ENCODE measurements around the gene HAGH.

The HAGH gene

DNA sequence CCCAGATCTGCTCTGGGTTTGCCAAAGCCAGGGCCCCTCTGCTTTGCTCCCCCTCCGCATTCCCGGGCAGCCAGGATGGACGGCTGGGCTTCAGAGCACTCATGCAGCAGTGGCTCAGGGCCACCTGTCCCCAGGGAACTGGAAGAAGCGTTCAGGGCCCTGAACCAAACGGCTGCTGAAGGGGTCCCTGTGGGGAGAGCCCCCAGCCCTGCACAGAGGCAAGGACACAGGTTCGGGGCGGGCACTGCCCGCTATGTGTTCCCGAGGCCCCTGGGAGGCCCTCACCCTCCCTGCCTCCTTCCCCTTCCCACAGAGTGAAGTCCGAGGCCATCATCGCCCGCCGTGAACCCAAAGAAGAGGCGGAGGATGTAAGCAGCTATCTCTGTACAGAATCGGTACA lies 65.7 kb downstream of the HAGH start:
- peaks cover 60% of the 10 kb centered on the region for H3K36me3 ChIP-seq (ENCODE audit: control insufficient read depth, low read length)
- H3K4me2 ChIP-seq (ENCODE audit: low read length), result no peak overlapping the region
- H3K27me3 ChIP-seq (ENCODE audit: control insufficient read depth, low read length), result no peaks in the 10 kb centered on the region
- H3K27ac ChIP-seq (ENCODE audit: low read depth, low read length), result no peak overlapping the region
- no peaks in the 10 kb centered on the region for H3F3A ChIP-seq (ENCODE audit: control insufficient read depth, insufficient read depth)
- H3K9me3 ChIP-seq (ENCODE audit: control insufficient read depth, insufficient read depth, low read length), result no peaks in the 10 kb centered on the region
- H3K9me2 ChIP-seq (replicated peaks; ENCODE audit: control insufficient read depth, low read length), result no peaks in the 10 kb centered on the region
- H3K4me3 ChIP-seq (ENCODE audit: low read length), result no peak overlapping the region
- no peaks in the 10 kb centered on the region for H3K4me1 ChIP-seq (ENCODE audit: control insufficient read depth, low read length)
- TF ChIP-seq, protein P1, sequence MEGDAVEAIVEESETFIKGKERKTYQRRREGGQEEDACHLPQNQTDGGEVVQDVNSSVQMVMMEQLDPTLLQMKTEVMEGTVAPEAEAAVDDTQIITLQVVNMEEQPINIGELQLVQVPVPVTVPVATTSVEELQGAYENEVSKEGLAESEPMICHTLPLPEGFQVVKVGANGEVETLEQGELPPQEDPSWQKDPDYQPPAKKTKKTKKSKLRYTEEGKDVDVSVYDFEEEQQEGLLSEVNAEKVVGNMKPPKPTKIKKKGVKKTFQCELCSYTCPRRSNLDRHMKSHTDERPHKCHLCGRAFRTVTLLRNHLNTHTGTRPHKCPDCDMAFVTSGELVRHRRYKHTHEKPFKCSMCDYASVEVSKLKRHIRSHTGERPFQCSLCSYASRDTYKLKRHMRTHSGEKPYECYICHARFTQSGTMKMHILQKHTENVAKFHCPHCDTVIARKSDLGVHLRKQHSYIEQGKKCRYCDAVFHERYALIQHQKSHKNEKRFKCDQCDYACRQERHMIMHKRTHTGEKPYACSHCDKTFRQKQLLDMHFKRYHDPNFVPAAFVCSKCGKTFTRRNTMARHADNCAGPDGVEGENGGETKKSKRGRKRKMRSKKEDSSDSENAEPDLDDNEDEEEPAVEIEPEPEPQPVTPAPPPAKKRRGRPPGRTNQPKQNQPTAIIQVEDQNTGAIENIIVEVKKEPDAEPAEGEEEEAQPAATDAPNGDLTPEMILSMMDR (IDR thresholded peaks at IDR 0.05; ENCODE audit: low read depth, low read length, poor library complexity, severe bottlenecking), result no peak
- TF ChIP-seq EZH2phosphoT487 (IDR thresholded peaks at IDR 0.05; ENCODE audit: borderline replicate concordance, low read length), result no peak
- H4K20me1 ChIP-seq (ENCODE audit: control insufficient read depth, insufficient read depth, low read depth, low read length), result no peaks in the 10 kb centered on the region
- no peaks in the 10 kb centered on the region for H3K79me2 ChIP-seq (ENCODE audit: control insufficient read depth, low read length)

- Histone ChIP-seq H3K9me3 (ENCODE audit: control insufficient read depth, insufficient read depth, low read length) (no peaks in the 10 kb centered on the region), H3K36me3 (ENCODE audit: control insufficient read depth, low read length) (peaks cover 50% of the 10 kb centered on the region), H3K4me2 (ENCODE audit: low read length) (no peak overlapping the region), H3K27ac (ENCODE audit: low read depth, low read length) (no peak overlapping the region), H3K9me2 (replicated peaks; ENCODE audit: control insufficient read depth, low read length) (no peaks in the 10 kb centered on the region), H3K79me2 (ENCODE audit: control insufficient read depth, low read length) (no peaks in the 10 kb centered on the region), H3K27me3 (ENCODE audit: control insufficient read depth, low read length) (no peaks in the 10 kb centered on the region), H3F3A (ENCODE audit: control insufficient read depth, insufficient read depth) (no peaks in the 10 kb centered on the region), H3K4me1 (ENCODE audit: control insufficient read depth, low read length) (no peaks in the 10 kb centered on the region), H3K4me3 (ENCODE audit: low read length) (no peak overlapping the region), H4K20me1 (ENCODE audit: control insufficient read depth, insufficient read depth, low read depth, low read length) (no peaks in the 10 kb centered on the region)
- TF ChIP-seq, protein P1 (IDR thresholded peaks at IDR 0.05; ENCODE audit: low read depth, low read length, poor library complexity, severe bottlenecking), result no peak
- TF ChIP-seq EZH2phosphoT487 (IDR thresholded peaks at IDR 0.05; ENCODE audit: borderline replicate concordance, low read length), result no peak
Measured at GRCh38 chr16:1759511-1759910, 67.1 kb downstream of the HAGH start.

GRCh38 chr16:1758923-1759322 lies 67.7 kb downstream of the HAGH start:
- H3K4me2 ChIP-seq (ENCODE audit: low read length), result no peak overlapping the region
- H3K36me3 ChIP-seq (ENCODE audit: control insufficient read depth, low read length), result peaks cover 50% of the 10 kb centered on the region
- H3K9me3 ChIP-seq (ENCODE audit: control insufficient read depth, insufficient read depth, low read length), result no peaks in the 10 kb centered on the region
- H4K20me1 ChIP-seq (ENCODE audit: control insufficient read depth, insufficient read depth, low read depth, low read length), result no peaks in the 10 kb centered on the region
- H3K79me2 ChIP-seq (ENCODE audit: control insufficient read depth, low read length), result no peaks in the 10 kb centered on the region
- H3F3A ChIP-seq (ENCODE audit: control insufficient read depth, insufficient read depth), result no peaks in the 10 kb centered on the region
- H3K27me3 ChIP-seq (ENCODE audit: control insufficient read depth, low read length), result no peaks in the 10 kb centered on the region
- no peaks in the 10 kb centered on the region for H3K4me1 ChIP-seq (ENCODE audit: control insufficient read depth, low read length)
- H3K9me2 ChIP-seq (replicated peaks; ENCODE audit: control insufficient read depth, low read length), result no peaks in the 10 kb centered on the region
- no peak overlapping the region for H3K27ac ChIP-seq (ENCODE audit: low read depth, low read length)
- TF ChIP-seq, protein P1 (IDR thresholded peaks at IDR 0.05; ENCODE audit: low read depth, low read length, poor library complexity, severe bottlenecking), result no peak
- TF ChIP-seq EZH2phosphoT487 (IDR thresholded peaks at IDR 0.05; ENCODE audit: borderline replicate concordance, low read length), result no peak
- no peak overlapping the region for H3K4me3 ChIP-seq (ENCODE audit: low read length)

Data from DOHH2 (cell line).